Esophagus squamous epithelium (tissue), 5 donors: ENCODE measurements around the gene ROR2. TPM values are rescaled to one million over a fixed set of nuclear protein-coding genes. Genes with fewer than 3 reads are reported as not detected.
"Not testable (repeated sequence)": the region's sequence is repeated elsewhere in the genome, so short reads cannot be mapped to it uniquely, and the experiment has no call there.

Experiments
- DNase-seq: peaks from one replicate; lab custom pipeline; 2025; lab: John Stamatoyannopoulos, UW
- H3K27ac ChIP-seq, 4 donors: fragments of 200-600 bp; sonication (generic); one replicate each; pipeline ENCODE4 v1.5.1; 2016 to 2019; ENCODE audit warnings: mild to moderate bottlenecking in 1 of 4
- H3K27me3 ChIP-seq, 4 donors: fragments of 200-600 bp; sonication (generic); 1 replicate in 3 of 4; 2 replicates in 1 of 4; pipeline versions ENCODE4 v1.5.1 to v1.6.0; 2017 to 2021; ENCODE audit warnings: antibody characterized with exemption in 1 of 4
- H3K36me3 ChIP-seq, 3 donors: fragments of 200-600 bp; sonication (generic); one replicate each; pipeline ENCODE4 v1.5.1; 2016 to 2019
- H3K4me1 ChIP-seq, 3 donors: fragments of 200-600 bp; sonication (generic); one replicate each; pipeline ENCODE4 v1.5.1; 2017 to 2019
- H3K4me3 ChIP-seq, 4 donors: fragments of 200-600 bp; sonication (generic); 1 replicate in 3 of 4; 2 replicates in 1 of 4; pipeline ENCODE4 v1.5.1; 2016 to 2019; ENCODE audit warnings: mild to moderate bottlenecking in 2 of 4, moderate library complexity in 1 of 4
- H3K9me3 ChIP-seq, 3 donors: fragments of 200-600 bp; sonication (generic); one replicate each; pipeline ENCODE4 v1.5.1; 2016 to 2019
- POLR2A ChIP-seq, 4 donors: fragments of 450-650 bp; IDR thresholded peaks; one replicate each; pipeline ENCODE4 v1.6.1; 2017; ENCODE audit warnings: antibody characterized with exemption in 4 of 4, mild to moderate bottlenecking in 4 of 4, moderate library complexity in 3 of 4
- WGBS, 2 donors: methylation state at CpG; one replicate each; pipeline ENCODE4 v1.1.5; 2018; 5-methylcytosine and 5-hydroxymethylcytosine counted together
- intact Hi-C: fragments of 100-400 bp; cut with DNase I; formaldehyde crosslinking; loops from one replicate; pipeline ENCODE4 v1.15.0; 2022
- total RNA-seq, 4 donors: library from RNA; depleted of rRNA; stranded (reverse); fragments of >200 nt; gene quantifications; one replicate each; pipeline ENCODE4 v1.1.0, GENCODE V29; 2016
- TF ChIP-seq, protein P1 (sequence below), 6 experiments: fragments of 450-650 bp in 4 of 6; fragments of 200-600 bp in 2 of 6; sonication (generic) in 2 of 6; IDR thresholded peaks; one replicate each; pipeline ENCODE4 v1.5.1; 2016 to 2019; ENCODE audit warnings: antibody characterized with exemption in 6 of 6, mild to moderate bottlenecking in 4 of 6, moderate library complexity in 4 of 6
- donor health status: DM: yes; HTN: yes; CAD: no.

Gene ROR2
- total RNA-seq, 4 donors from 2014 or later, result 0.68 to 12.6 (median 3.7) TPM

- intact Hi-C loops, result no loop called here
- DNase-seq, result no peak
- no peaks in the 10 kb centered on the region for H3K9me3 ChIP-seq
- H3K36me3 ChIP-seq, result no peaks in the 10 kb centered on the region
- H3K27ac ChIP-seq, result peak overlapping the region in 1 of 4 donors; percentile 13
- no peak overlapping the region for H3K4me3 ChIP-seq
- TF ChIP-seq, protein P1, sequence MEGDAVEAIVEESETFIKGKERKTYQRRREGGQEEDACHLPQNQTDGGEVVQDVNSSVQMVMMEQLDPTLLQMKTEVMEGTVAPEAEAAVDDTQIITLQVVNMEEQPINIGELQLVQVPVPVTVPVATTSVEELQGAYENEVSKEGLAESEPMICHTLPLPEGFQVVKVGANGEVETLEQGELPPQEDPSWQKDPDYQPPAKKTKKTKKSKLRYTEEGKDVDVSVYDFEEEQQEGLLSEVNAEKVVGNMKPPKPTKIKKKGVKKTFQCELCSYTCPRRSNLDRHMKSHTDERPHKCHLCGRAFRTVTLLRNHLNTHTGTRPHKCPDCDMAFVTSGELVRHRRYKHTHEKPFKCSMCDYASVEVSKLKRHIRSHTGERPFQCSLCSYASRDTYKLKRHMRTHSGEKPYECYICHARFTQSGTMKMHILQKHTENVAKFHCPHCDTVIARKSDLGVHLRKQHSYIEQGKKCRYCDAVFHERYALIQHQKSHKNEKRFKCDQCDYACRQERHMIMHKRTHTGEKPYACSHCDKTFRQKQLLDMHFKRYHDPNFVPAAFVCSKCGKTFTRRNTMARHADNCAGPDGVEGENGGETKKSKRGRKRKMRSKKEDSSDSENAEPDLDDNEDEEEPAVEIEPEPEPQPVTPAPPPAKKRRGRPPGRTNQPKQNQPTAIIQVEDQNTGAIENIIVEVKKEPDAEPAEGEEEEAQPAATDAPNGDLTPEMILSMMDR (IDR thresholded peaks at IDR 0.05), result no peak
- TF ChIP-seq POLR2A (IDR thresholded peaks at IDR 0.05), result no peak
- 81 to 86% methylated on average over 8 of the region's 8 CpGs for WGBS, 2 donors
- peaks cover 0 to 25% (median 13%) of the 10 kb centered on the region in 3 donors for H3K4me1 ChIP-seq
- peaks cover 0 to 15% (median 0%) of the 10 kb centered on the region in 4 donors for H3K27me3 ChIP-seq
Observed at GRCh38 chr9:91913986-91914385, 36.0 kb downstream of the ROR2 start.

- peaks cover 0 to 29% (median 13%) of the 10 kb centered on the region in 3 donors for H3K4me1 ChIP-seq
- no peaks in the 10 kb centered on the region for H3K9me3 ChIP-seq
- TF ChIP-seq, protein P1 (IDR thresholded peaks at IDR 0.05), result no peak
- TF ChIP-seq POLR2A (IDR thresholded peaks at IDR 0.05), result no peak
- peak overlapping the region in 2 of 4 donors; percentile 27 to 35 for H3K27ac ChIP-seq
- no peaks in the 10 kb centered on the region for H3K36me3 ChIP-seq
- peaks cover 0 to 15% (median 0%) of the 10 kb centered on the region in 4 donors for H3K27me3 ChIP-seq
- intact Hi-C loops, result no loop called here
- 31 to 33% methylated on average over 2 of the region's 2 CpGs for WGBS, 2 donors
- H3K4me3 ChIP-seq, result no peak overlapping the region
- DNase-seq, result no peak
Observed at GRCh38 chr9:91913096-91913495, 36.9 kb downstream of the ROR2 start.

DNA sequence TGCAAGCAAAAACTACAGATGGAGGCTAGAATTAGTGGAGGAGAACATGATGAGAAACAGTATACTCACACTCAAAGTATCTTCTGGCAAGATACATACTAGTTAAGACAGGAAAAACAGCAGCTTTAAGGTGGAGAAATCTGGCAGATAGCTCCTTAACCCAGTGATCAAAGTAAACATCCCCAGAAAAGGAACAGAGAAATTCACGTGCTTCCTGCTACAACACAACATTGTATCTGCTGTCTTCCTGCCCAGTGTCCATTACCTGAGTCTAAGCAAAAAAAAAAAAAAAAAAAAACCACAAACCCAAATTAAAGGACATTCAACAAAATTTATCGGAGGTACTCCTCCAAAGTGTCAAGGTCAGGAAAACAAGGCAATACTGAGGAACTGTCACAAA lies 38.4 kb downstream of the ROR2 start:
- 38 to 50% methylated on average over 2 of the region's 2 CpGs for WGBS, 2 donors
- H3K4me1 ChIP-seq, result peaks cover 5 to 38% (median 13%) of the 10 kb centered on the region in 3 donors

DNA sequence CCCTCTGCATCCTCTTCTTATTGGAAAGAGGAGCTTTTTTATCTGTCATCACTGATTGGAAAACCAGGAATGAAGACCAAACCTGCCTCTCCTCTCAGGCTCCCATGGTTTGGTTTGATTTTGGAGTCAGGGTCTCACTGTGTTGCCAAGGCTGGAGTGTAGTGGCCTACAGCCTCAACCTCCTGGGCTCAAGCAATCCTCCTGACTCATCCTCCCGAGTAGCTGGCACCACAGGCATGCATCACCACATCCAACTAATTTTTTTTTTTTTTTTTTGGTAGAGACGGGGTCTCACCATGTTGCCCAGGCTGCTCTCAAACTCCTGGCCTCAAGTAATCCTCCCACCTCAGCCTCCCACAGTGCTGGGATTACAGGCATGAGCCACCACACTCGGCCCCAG lies 40.8 kb downstream of the ROR2 start:
- H3K4me3 ChIP-seq, DNase-seq, H3K27ac ChIP-seq, H3K36me3 ChIP-seq, H3K9me3 ChIP-seq, H3K27me3 ChIP-seq, intact Hi-C loops: not testable (repeated sequence)
- WGBS, 2 donors, result 71 to 86% methylated on average over 3 of the region's 3 CpGs
- H3K4me1 ChIP-seq, result peaks cover 5 to 38% (median 13%) of the 10 kb centered on the region in 3 donors

More for the DNA sequence above, 38.4 kb downstream of the ROR2 start:
- peaks cover 0 to 8% (median 0%) of the 10 kb centered on the region in 4 donors for H3K27me3 ChIP-seq
- DNase-seq, result no peak
- H3K36me3 ChIP-seq, result no peaks in the 10 kb centered on the region
- H3K9me3 ChIP-seq, result no peaks in the 10 kb centered on the region
- H3K4me3 ChIP-seq, result no peak overlapping the region
- intact Hi-C loops, result no loop called here
- H3K27ac ChIP-seq, result no peak overlapping the region
- no peak for TF ChIP-seq POLR2A (IDR thresholded peaks at IDR 0.05)
- TF ChIP-seq, protein P1 (IDR thresholded peaks at IDR 0.05), result no peak

- intact Hi-C loops, result no loop called here
- DNase-seq, result no peak
- Histone ChIP-seq H3K36me3 (no peaks in the 10 kb centered on the region), H3K4me3 (no peak overlapping the region), H3K4me1 (peaks cover 5 to 36% (median 9%) of the 10 kb centered on the region in 3 donors), H3K9me3 (no peaks in the 10 kb centered on the region), H3K27me3 (no peaks in the 10 kb centered on the region), H3K27ac (no peak overlapping the region)
- no peak for TF ChIP-seq POLR2A (IDR thresholded peaks at IDR 0.05)
- WGBS, 2 donors, result 57 to 72% methylated on average over 4 of the region's 4 CpGs
Observed at GRCh38 chr9:91908746-91909145, 41.3 kb downstream of the ROR2 start.

GRCh38 chr9:91908293-91908623 lies 41.8 kb downstream of the ROR2 start:
- intact Hi-C loops, result no loop called here
- Histone ChIP-seq H3K27ac (no peak overlapping the region), H3K4me1 (peaks cover 5 to 34% (median 6%) of the 10 kb centered on the region in 3 donors), H3K36me3 (no peaks in the 10 kb centered on the region), H3K4me3 (no peak overlapping the region), H3K27me3 (no peaks in the 10 kb centered on the region), H3K9me3 (no peaks in the 10 kb centered on the region)
- WGBS, 2 donors, result 60 to 65% methylated on average over 2 of the region's 2 CpGs
- no peak for DNase-seq
- TF ChIP-seq POLR2A (IDR thresholded peaks at IDR 0.05), result no peak
- TF ChIP-seq, protein P1 (IDR thresholded peaks at IDR 0.05), result no peak
